CD4-positive, alpha-beta T cell treated with Interleukin-12 subunit alpha and Interleukin-12 subunit beta, for 1 hour (primary cell): ENCODE results near the gene TRIM62.

Experiments used
- DNase-seq: peaks from one replicate; pipeline ENCODE4 v3.0.0-alpha.2; 2020

Gene TRIM62

DNA sequence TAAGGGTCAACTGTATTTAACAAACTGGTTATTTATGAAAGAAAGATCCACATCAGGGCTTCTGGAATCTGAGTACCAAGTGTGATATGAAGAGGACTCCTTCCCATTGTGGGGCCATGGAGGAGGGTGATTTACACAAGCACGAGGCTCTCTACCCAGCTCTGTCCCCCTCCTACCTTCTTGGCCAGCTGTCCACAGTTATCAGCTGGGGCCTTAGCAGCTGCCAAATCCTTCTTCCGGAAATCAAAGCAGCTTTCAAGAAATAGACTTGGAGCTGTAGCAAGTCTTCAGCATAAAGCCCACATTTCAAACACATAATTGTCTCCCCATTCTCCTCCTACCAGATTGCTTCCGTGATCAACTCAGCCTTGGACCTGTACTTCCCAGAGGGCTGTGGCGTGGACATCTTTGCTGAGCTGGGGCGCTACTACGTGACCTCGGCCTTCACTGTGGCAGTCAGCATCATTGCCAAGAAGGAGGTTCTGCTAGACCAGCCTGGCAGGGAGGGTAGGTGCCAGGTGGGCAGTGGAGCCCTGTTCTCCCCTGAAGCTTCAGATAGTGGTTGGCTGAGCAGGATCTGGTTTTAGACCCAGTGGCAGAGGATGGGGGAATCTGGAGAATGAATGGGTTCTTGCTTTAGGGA lies 85.4 kb downstream of the TRIM62 start:
- DNase-seq = no peak
